CD4-positive, alpha-beta T cell treated with Interleukin-17A for 1 hour (primary cell): Measurements from ENCODE around the gene BPIFB3.

Experiments used
- DNase-seq: peaks from one replicate; pipeline ENCODE4 v3.0.0-alpha.2; 2020

The BPIFB3 gene, protein sequence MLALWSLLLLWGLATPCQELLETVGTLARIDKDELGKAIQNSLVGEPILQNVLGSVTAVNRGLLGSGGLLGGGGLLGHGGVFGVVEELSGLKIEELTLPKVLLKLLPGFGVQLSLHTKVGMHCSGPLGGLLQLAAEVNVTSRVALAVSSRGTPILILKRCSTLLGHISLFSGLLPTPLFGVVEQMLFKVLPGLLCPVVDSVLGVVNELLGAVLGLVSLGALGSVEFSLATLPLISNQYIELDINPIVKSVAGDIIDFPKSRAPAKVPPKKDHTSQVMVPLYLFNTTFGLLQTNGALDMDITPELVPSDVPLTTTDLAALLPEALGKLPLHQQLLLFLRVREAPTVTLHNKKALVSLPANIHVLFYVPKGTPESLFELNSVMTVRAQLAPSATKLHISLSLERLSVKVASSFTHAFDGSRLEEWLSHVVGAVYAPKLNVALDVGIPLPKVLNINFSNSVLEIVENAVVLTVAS

DNA sequence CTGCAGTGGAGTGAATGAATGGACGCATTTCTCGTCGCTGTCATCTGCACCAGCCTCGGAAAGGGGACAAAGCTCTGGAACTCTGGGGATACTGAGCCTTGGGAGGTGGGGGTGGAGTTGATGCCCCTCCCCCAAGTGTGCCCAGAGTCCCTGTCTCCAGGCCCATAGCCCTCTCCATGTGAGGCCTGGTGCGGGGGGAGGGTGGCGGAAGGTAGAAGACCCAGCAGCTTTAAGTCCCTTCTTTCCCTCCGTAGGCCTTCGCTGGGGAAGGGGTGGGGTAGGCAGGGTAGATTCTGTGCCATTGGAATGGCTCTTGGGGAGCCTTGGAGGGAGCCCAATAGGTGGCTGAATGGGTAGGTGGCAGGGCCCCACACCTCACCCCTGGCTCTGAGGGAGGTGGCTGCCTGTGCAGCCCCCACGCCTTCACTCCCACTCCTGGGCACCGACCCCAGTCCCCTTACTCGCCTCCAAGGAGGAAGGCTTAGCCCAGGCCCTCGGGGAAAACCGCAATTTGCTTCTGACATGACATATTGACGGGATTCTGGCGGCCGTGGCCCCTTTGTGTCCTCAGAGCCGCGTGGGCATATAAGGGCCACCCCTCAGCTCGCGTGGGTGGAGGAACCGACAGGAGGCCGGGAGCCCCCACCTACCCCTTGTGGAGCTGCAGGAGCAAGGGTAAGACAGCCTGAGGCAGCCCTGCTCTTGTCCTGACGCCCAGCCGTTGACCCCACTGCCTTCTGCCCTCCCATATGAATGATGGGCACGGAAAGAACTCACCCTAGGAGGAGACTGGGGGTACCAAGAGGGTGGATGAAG, at the start of gene BPIFB3:
Gene BPIFB3 (plus strand): TSS at position 613 of the 816 bp plus-strand sequence. CDS start 1,533 bp downstream, outside the sequence.
- no peak for DNase-seq

- DNase-seq: no peak
These were observed 49.5 kb upstream of the BPIFB3 start, which contains the start of gene SUN5 for GRCh38 chr20:33004141-33004751. SUN5 (minus strand) TSS chr20:33004433; CDS start chr20:33004340, 93 bp downstream.

DNA sequence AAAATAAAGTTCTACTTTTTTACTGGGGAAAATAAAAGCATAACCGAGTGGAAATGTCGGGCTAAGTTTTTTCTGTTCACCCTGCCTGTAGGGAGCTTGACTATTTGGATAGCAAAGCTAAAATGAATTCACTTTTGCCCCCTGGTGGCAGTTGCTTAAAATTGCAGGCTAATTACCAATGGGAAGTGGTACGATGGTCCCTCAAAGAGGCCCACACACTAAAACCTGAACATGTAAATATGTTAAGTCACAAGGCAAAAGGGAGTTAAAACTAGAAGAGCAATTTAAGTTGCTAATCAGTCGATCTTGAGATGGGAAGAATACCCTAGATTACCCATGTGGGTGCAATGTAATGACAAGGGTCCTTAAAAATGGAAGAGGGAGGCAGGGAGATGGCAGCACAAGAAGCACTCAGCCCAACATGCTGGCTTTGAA, 48.6 kb upstream of the BPIFB3 start:
- peak; percentile 55 for DNase-seq

GRCh38 chr20:33005908-33006775, 47.6 kb upstream of the BPIFB3 start:
- no peak for DNase-seq

DNA sequence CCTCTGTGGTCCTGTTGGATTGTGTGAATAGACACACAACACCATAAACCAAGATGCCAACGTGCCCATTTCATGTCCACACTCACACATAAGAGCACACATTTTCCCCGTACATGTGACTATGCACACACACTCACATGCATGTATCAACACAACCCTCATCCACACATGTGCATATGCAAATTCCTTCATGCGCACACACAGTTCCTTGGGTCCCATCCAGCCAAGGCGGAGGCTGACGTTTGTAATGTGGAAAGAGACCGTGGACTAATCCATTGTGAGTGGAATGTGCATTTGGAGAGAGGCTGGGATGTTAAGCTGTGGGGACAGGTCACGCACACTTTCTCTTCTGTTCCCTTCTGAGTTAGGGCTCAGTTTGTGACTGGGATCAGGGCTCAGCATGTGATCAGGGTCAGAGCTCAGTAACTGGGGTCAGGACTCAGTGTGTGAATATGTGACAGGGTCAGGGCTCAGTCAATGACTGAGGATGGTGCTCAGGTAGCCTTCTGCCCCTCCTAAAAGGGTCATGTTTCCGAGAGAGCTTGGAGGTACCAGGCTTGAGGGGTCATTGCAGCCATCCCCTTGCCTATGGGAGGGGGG, 46.8 kb upstream of the BPIFB3 start:
- no peak for DNase-seq

- DNase-seq: no peak
These were observed 46.0 kb upstream of the BPIFB3 start, which contains the start of gene BPIFB2 for GRCh38 chr20:33007376-33008335. BPIFB2 (plus strand) TSS chr20:33007704; CDS start chr20:33008575, 871 bp downstream.

DNA sequence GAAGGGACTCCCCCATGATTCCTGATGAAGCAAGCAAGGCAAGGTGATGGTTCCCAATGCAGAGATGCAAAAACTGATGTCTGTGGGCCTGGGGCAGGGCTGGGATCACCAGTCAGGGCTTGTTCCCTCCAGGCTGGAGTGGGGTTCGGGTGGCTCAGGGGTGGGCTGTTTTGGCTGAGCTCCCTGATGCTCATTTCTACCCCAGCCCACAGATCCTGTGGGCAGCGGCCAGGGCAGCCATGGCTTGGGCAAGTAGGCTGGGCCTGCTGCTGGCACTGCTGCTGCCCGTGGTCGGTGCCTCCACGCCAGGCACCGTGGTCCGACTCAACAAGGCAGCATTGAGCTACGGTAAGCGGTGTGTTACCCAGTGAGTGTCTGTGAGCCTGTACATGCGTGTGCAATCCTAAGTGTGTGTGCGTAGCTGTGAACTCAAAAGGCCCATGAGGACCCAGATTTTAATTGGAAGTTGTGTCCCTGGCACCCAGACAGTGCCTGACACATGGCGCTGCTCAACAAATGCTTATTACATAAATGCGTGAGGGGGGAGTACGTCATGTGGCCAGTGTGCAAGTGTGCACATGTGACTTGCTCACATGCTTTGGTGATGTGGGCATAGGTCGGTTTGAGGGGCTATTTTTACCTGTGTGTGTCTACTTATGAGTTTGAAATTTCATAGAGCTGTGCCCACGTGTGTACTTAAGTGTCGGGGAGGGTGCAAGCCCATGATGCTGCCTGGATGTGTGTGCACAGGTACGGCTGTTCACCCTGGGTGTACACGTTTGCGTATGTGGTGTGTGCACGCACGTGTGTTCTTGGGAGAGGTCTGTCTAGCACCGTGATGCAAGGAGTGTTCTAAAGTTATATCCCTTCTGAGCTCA, 45.1 kb upstream of the BPIFB3 start:
- DNase-seq: no peak

DNA sequence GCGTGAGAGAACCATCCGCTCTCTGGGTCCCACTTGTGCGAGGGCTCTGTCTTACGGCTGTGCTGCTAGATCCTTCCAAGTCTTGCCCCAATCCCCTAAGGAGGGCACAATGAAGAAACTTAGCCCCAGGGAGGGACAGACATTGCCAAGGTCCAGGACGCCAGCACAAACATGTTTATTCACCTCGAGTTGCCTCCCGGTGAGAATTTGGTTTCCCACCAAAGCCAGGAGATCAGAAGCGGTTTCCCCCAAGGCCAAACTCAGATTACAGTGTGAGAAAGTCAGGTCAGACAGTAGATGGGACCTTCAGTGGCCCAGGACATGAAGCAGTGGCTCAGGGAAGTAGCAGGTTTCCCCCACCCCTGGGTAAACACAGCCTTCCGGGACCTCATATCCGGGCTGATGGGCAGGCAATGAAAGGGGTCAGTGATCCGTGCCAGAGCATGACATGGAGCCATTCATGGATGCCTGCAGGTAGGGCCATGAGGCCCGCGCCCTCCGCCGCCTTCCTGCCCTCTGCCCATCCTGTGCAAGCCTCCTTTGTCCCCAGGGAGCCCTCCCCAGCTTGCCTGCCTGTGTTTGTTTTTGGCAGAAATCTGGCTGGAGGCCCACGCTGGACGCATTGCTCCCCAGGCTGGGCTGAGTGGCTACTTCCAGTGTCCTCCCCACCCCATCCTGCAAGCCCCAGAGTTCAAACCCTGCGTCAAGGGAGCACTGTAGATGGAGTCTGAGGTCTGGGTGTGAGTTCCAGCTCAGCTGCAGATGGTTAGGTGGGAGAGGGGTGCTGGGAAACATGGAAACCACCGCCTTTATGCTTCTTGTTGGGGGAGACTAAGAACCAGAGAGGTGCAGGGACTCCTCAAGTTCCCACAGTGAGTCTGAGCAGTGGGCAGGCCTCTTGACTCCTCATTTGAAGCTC, 44.2 kb upstream of the BPIFB3 start:
- no peak for DNase-seq

GRCh38 chr20:33010133-33010504, 43.6 kb upstream of the BPIFB3 start:
- DNase-seq: no peak

DNA sequence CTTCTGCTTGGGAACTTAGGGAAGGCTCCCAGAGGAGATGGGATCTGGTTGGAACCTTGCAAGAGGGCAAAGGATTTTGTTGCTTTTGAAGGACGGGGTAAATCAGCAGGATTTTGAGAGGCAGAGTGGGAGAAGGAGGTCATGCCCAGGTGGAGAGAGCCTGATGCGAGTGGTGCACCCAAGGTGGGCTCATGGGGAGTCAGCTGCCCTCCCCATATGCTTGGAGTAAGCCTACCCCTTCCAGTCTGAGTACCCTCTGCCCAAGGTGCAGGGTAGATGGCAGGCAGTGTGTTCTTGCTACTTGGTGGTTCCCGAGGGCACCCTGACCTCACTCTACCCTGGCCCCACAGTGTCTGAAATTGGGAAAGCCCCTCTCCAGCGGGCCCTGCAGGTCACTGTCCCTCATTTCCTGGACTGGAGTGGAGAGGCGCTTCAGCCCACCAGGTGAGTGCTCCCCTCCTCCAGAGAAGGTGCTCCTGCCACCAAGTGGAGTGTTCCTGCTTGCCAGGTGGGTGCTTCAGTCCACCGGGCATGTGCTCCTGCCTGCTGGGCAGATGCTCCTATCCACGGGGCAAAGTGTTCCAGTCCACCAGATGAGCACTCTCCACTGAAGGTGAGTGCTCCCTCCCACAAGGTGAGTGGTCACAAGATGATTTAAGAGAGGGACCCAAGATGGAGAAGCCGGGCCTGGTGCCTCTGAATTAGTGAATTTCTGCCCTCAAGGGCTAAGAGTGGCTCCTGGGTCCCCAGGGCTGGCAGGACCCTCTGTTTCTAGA, 42.8 kb upstream of the BPIFB3 start:
- no peak for DNase-seq

GRCh38 chr20:33012327-33013189, 41.1 kb upstream of the BPIFB3 start:
- no peak for DNase-seq

DNA sequence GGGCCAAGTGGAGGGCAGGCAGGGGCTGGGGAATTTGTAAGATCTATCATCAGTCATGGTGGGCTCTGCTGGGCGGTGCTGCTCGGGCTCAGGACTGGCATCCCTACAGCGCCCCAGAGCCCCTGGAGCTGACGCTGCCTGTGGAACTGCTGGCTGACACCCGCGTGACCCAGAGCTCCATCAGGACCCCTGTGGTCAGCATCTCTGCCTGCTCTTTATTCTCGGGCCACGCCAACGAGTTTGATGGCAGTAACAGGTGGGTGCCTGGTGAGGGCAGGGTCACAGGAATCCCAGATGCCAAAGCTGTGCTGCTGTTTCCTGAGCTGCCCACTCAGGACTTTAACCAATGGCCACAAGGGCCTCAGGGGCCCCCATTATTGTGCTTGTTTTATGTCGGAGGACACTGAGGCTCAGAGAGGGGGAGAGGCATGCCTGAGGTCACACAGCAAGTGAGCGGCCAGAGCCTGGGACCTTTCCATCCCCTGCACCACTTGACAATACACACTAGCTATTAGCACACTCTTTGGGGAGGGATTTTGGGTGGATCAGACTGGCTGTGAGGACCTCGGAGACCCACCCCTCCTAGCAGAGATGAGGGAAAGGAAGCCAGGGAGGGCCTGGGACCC, 39.9 kb upstream of the BPIFB3 start:
- DNase-seq: no peak

DNA sequence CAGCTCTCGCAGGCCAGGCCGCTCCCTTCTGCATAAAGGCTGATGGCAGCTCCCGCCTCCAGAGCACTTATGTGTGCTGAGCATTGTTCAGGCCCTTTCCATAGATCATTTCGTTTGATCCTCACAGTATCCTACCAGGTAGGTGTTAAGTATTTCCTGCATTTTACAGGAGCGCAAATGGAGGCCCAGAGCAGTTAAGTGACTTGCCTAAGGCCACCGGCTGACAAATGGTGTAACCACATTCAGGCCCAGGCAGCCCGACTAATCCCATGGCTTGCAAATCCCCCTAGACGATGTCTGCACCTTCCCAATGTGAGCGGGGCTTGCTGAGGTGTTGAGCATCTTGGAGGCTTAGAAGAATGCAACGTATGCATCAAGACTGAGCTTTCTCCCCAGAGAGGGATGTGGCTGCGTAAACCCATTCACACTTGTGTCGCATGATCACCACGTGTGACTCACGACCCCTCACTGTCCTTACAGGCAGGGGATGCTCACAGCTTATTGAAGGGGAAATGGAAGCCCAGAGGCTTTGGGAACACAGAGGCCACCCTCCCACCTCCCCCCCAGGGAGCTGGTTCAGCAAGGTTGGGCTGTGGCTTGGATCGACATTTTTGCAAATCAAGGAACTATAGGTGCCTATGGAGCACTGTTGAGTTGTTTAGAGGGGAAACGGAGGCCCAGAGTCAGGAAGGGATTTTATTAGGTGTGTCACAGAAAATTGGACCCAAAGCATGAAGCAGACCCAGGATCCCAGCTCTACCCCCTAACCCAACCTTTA, 39.2 kb upstream of the BPIFB3 start:
- DNase-seq: no peak

GRCh38 chr20:33015114-33015484, 38.6 kb upstream of the BPIFB3 start:
- no peak for DNase-seq
